NCI-H2227 (cell line): ENCODE measurements around the gene ENG.
"Not testable (repeated sequence)": the region's sequence is repeated elsewhere in the genome, so short reads cannot be mapped to it uniquely, and the experiment has no call there.

Experiments used
- DNase-seq: peaks from one replicate; lab custom pipeline; 2025; ENCODE audit not compliant: unreplicated experiment; lab: John Stamatoyannopoulos, UW

Gene ENG

GRCh38 chr9:127846443-127847177, 7.8 kb downstream of the ENG start:
- DNase-seq: no peak

- DNase-seq: not testable (repeated sequence)
Measured at GRCh38 chr9:127845619-127846018, 8.8 kb downstream of the ENG start.

- DNase-seq: no peak
Measured at GRCh38 chr9:127844821-127845359, 9.6 kb downstream of the ENG start.

GRCh38 chr9:127841087-127841835, 13.2 kb downstream of the ENG start:
- no peak for DNase-seq

GRCh38 chr9:127838375-127839078, 15.9 kb downstream of the ENG start:
- no peak for DNase-seq

- DNase-seq: no peak
Measured at GRCh38 chr9:127837346-127837745, 17.1 kb downstream of the ENG start.

GRCh38 chr9:127836561-127836960, 17.9 kb downstream of the ENG start:
- DNase-seq: not testable (repeated sequence)

- no peak for DNase-seq
Measured at GRCh38 chr9:127835991-127836516, 18.4 kb downstream of the ENG start.

GRCh38 chr9:127833555-127833954, 20.9 kb downstream of the ENG start:
- no peak for DNase-seq

GRCh38 chr9:127832248-127832647, 22.2 kb downstream of the ENG start:
- no peak for DNase-seq

GRCh38 chr9:127829205-127829906, 25.1 kb downstream of the ENG start:
- DNase-seq: no peak

GRCh38 chr9:127828262-127829031, 26.0 kb downstream of the ENG start:
- peak; percentile 67 for DNase-seq

- no peak for DNase-seq
Measured at GRCh38 chr9:127826253-127826913, 28.1 kb downstream of the ENG start.

- DNase-seq: no peak
Measured at GRCh38 chr9:127825319-127826051, 29.0 kb downstream of the ENG start.

- no peak for DNase-seq
Measured at GRCh38 chr9:127822108-127822507, 32.4 kb downstream of the ENG start.

- DNase-seq: no peak
Measured at GRCh38 chr9:127818574-127818973, 35.9 kb downstream of the ENG start.

- DNase-seq: no peak
Measured at GRCh38 chr9:127817881-127818434, 36.5 kb downstream of the ENG start.

GRCh38 chr9:127816728-127817127, 37.7 kb downstream of the ENG start:
- DNase-seq: no peak

- no peak for DNase-seq
Measured at GRCh38 chr9:127816362-127816725, 38.1 kb downstream of the ENG start.
